Spleen (tissue), 11 donors: Measurements from ENCODE around the gene NSMCE4A. TPM values are rescaled to one million over a fixed set of nuclear protein-coding genes. Genes with fewer than 3 reads are reported as not detected.

Experiments used
- DNase-seq: peaks from one replicate; pipeline ENCODE4 v3.0.0-alpha.2; 2020
- H3K27ac ChIP-seq, 8 donors: fragments of 200-600 bp; sonication (generic) in 7 of 8; 1 replicate in 4 of 8; 2 replicates in 4 of 8; pipeline versions ENCODE4 v1.5.0 to v1.8.0; 2016 to 2021; ENCODE audit warnings: inconsistent platforms in 4 of 8, mild to moderate bottlenecking in 4 of 8, moderate library complexity in 1 of 8
- H3K27me3 ChIP-seq, 7 donors: fragments of 200-600 bp; sonication (generic) in 6 of 7; replicated peaks in 1 of 7; 1 replicate in 4 of 7; 2 replicates in 3 of 7; pipeline versions ENCODE4 v1.5.0 to v1.8.0; 2016 to 2021; ENCODE audit warnings: inconsistent platforms in 3 of 7, mild to moderate bottlenecking in 1 of 7
- H3K36me3 ChIP-seq, 6 donors: fragments of 200-600 bp; sonication (generic) in 5 of 6; 1 replicate in 4 of 6; 2 replicates in 2 of 6; pipeline versions ENCODE4 v1.5.0 to v1.8.0; 2016 to 2021; ENCODE audit warnings: inconsistent platforms in 2 of 6
- H3K4me1 ChIP-seq, 6 donors: fragments of 200-600 bp; sonication (generic) in 5 of 6; 1 replicate in 3 of 6; 2 replicates in 3 of 6; pipeline versions ENCODE4 v1.5.0 to v1.8.0; 2016 to 2021; ENCODE audit warnings: inconsistent platforms in 3 of 6
- H3K4me3 ChIP-seq, 8 donors: fragments of 200-600 bp; sonication (generic) in 7 of 8; 1 replicate in 4 of 8; 2 replicates in 4 of 8; pipeline versions ENCODE4 v1.5.0 to v1.8.0; 2016 to 2021; ENCODE audit warnings: inconsistent platforms in 4 of 8, mild to moderate bottlenecking in 4 of 8, moderate library complexity in 2 of 8
- H3K9me3 ChIP-seq, 8 donors: fragments of 200-600 bp; sonication (generic) in 7 of 8; 1 replicate in 4 of 8; 2 replicates in 4 of 8; pipeline versions ENCODE4 v1.5.0 to v1.8.0; 2016 to 2021; ENCODE audit warnings: inconsistent platforms in 4 of 8
- CTCF ChIP-seq, 11 experiments: fragments of 200-600 bp in 7 of 11; fragments of 450-650 bp in 4 of 11; sonication (generic) in 4 of 11; IDR thresholded peaks in 8 of 11; conservative IDR thresholded peaks in 3 of 11; 1 replicate in 7 of 11; 2 replicates in 4 of 11; pipeline versions ENCODE4 v1.4.0 to v1.8.0; 2016 to 2021; ENCODE audit warnings: antibody characterized with exemption in 11 of 11, inconsistent platforms in 4 of 11, mild to moderate bottlenecking in 1 of 11
- POLR2A ChIP-seq, 3 donors: fragments of 450-650 bp; IDR thresholded peaks; one replicate each; pipeline ENCODE4 v1.5.1; 2017; ENCODE audit warnings: antibody characterized with exemption in 3 of 3, mild to moderate bottlenecking in 1 of 3
- POLR2AphosphoS5 ChIP-seq, 3 donors: sonication (generic); formaldehyde crosslinking; IDR thresholded peaks; one replicate each; pipeline ENCODE4 v1.5.1; 2017; ENCODE audit warnings: antibody characterized with exemption in 3 of 3
- WGBS, 5 donors: extraction: QIAGEN DNeasy Blood & Tissue Kit in 3 of 5; methylation state at CpG; one replicate each; pipeline versions ENCODE4 v1.1.5 to v1.1.7; 2013 to 2018; 5-methylcytosine and 5-hydroxymethylcytosine counted together
- intact Hi-C: fragments of 100-400 bp; cut with DNase I; formaldehyde crosslinking; loops from one replicate; pipeline ENCODE4 v1.15.0; 2023; ENCODE audit warnings: low total_unique reads
- polyA plus RNA-seq, 3 donors: library from polyadenylated mRNA; stranded (reverse); fragments of 200-250 nt; gene quantifications; one replicate each; pipeline ENCODE4 v1.2.1, GENCODE V29; 2013
- total RNA-seq, 7 donors: library from RNA; depleted of rRNA in 3 of 7; stranded (reverse); fragments of >200 nt in 3 of 7; fragmentation: NEBNext Ultra II Directional in 4 of 7; extraction: Animal tissue kit (Norgen Biotek cat#: 25700) in 4 of 7; gene quantifications; one replicate each; pipeline versions ENCODE4 v1.1.0 to v1.2.1, GENCODE V29; 2016 to 2021
- donor health status: healthy with polysubstance abuse.
- donor health status: DM: no; HTN: no; CAD: no; lungs with moderate emphysema.
- donor health status: DM: no; HTN: no; CAD: no.
- donor health status: Bipolar disorder and iron deficiency.
- donor health status: healthy.
- donor health status: DM: no; HTN: no; CAD: no.
- donor health status: DM: yes; HTN: yes; CAD: no.

Gene NSMCE4A
- total and polyA plus RNA-seq, 10 donors: 49.5 to 121 (median 70.9) TPM

- intact Hi-C loops: no loop called here
Observed at GRCh38 chr10:121990015-121990677, 15.1 kb upstream of the NSMCE4A start.

GRCh38 chr10:121988361-121989324 lies 13.6 kb upstream of the NSMCE4A start, which contains the start of gene TACC2:
Gene TACC2, plus strand, starts transcription at chr10:121989163. Its CDS starts 32,819 bp downstream, at chr10:122021982.
- DNase-seq: no peak
- Histone ChIP-seq H3K27ac (peak within 1 kb of the TSS in 1 of 8 donors; percentile 1), H3K4me1 (peaks cover 0 to 6% (median 0%) of the 10 kb centered on the region in 6 donors), H3K27me3 (no peaks in the 10 kb centered on the region), H3K4me3 (no peak within 1 kb of the TSS), H3K36me3 (no peaks in the 10 kb centered on the region), H3K9me3 (peaks cover 4 to 25% (median 18%) of the 10 kb centered on the region in 8 donors)
- WGBS, 5 donors: 77 to 88% (median 84%) methylated on average over 15 of the region's 15 CpGs
- intact Hi-C loops: no loop called here
- no peak for TF ChIP-seq POLR2A (IDR thresholded peaks at IDR 0.05)
- no peak for TF ChIP-seq CTCF (IDR thresholded peaks at IDR 0.05 in 8 of 11, conservative IDR thresholded peaks at IDR 0.05 in 3 of 11)
- TF ChIP-seq POLR2AphosphoS5 (IDR thresholded peaks at IDR 0.05): no peak

More at GRCh38 chr10:121990015-121990677, 15.1 kb upstream of the NSMCE4A start:
- 67 to 80% (median 68%) methylated on average over 9 of the region's 9 CpGs for WGBS, 5 donors
- Histone ChIP-seq H3K27ac (peak overlapping the region in 1 of 8 donors; percentile 1), H3K4me3 (peak overlapping the region in 1 of 8 donors; percentile 7), H3K36me3 (no peaks in the 10 kb centered on the region), H3K27me3 (no peaks in the 10 kb centered on the region), H3K9me3 (peaks cover 0 to 10% (median 4%) of the 10 kb centered on the region in 8 donors), H3K4me1 (peaks cover 0 to 6% (median 0%) of the 10 kb centered on the region in 6 donors)
- DNase-seq: no peak
- TF ChIP-seq POLR2AphosphoS5 (IDR thresholded peaks at IDR 0.05) (no peak), POLR2A (IDR thresholded peaks at IDR 0.05) (no peak), CTCF (IDR thresholded peaks at IDR 0.05 in 8 of 11, conservative IDR thresholded peaks at IDR 0.05 in 3 of 11) (no peak)

GRCh38 chr10:121984463-121984862 lies 9.4 kb upstream of the NSMCE4A start:
- Histone ChIP-seq H3K27me3 (no peaks in the 10 kb centered on the region), H3K4me1 (no peaks in the 10 kb centered on the region), H3K4me3 (no peak overlapping the region), H3K27ac (no peak overlapping the region), H3K36me3 (no peaks in the 10 kb centered on the region), H3K9me3 (peaks cover 4 to 29% (median 19%) of the 10 kb centered on the region in 8 donors)
- WGBS, 5 donors: 45 to 68% (median 61%) methylated on average over 2 of the region's 2 CpGs
- TF ChIP-seq POLR2AphosphoS5 (IDR thresholded peaks at IDR 0.05): no peak
- no peak for TF ChIP-seq CTCF (IDR thresholded peaks at IDR 0.05 in 8 of 11, conservative IDR thresholded peaks at IDR 0.05 in 3 of 11)
- no peak for TF ChIP-seq POLR2A (IDR thresholded peaks at IDR 0.05)
- DNase-seq: no peak
- intact Hi-C loops: no loop called here
